ENCODE measurements around the gene CXCR5.

CXCR5 gene

DNA sequence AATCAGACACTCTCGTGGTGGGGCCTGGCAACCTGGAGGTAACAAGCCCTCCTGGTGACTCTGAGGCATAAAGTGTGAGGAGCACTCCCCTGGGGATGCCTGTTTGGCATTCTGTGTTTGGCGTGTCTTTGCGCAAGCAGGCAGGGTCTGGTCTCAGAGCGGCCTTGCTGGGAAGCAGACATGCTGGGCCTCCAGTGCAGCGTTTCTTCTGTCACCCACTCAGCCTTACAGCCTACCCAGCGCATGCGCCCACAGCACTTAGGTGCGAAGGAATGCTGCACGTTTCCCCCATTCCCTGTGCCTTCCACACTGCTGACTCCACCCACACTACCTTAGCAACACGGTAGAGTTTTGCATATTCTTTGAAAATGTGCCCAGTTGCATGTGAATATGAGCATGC lies 7.4 kb upstream of the CXCR5 start:
- no peak for DNase-seq (ENCODE audit: low read depth in 2 of 2)

DNA sequence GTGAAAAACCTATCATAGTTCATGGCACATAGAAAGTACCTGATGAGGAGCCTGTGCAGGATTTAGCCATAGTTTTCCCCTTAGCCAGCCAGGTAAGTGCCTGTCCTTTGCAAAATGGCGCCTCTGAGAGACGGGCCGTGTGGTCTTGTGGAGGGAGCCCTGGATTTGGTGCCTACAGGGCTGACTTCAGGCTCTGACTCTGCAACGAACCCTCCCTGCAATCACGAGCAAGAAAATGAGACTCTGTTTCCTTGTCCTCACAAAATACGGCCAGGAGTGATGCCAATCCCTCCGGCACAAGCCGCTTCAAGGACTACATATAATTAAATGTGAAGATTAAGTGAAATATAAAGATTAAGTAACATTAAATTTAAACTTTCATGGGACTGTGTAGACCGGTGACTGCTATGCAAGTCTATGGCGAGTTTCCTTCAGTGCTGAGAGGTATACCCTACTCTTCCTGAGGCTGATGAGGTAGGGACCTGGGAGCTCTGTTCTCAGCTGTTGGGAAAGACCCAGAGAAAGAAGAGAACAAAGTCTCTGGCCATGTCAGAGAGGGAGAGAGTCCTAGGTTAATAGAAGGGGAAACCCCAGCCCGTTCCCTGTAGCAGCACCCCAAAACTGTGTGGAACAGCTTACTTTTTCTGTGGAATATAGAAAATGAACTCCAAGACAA lies 6.1 kb upstream of the CXCR5 start:
- no peak for DNase-seq (ENCODE audit: low read depth in 2 of 2)

DNA sequence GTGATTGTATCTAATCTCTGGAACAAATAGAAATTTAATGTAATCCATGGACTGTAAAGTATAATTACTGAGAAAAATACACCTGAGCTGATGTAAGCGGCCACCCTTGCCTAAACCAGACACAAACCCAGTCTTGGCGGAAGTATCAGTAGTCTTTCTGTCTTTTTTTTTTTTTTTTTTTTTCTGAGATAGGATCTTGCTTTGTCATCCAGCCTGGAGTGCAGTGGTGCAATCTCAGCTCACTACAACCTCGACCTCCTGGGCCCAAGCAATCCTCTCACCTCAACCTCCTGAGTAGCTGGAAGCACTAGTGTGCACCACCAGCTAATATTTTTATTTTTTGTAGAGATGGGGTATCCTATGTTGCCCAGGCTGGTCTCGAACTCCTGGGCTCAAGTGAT lies 5.5 kb upstream of the CXCR5 start:
- no peak for DNase-seq (ENCODE audit: low read depth in 2 of 2)

DNA sequence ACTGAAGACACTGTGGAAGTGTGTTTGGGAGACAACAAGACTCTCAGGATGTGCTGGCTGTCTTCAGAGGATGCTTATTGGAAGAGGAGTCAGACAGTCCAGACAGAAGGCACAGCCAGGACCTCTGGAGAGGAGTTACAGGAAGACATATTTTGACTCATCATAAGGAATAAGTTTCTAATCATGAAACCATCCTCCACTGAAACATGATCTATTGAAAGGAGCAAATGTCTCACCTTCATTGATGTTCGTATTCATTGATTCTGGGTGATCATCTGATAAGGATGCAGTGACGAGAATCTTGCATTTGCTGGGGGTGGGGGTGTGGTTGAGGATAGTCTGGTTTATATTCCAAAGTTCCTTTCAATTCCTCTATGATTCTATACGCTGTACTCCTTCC lies 2.5 kb upstream of the CXCR5 start:
- DNase-seq (ENCODE audit: low read depth in 2 of 2), result no peak

DNA sequence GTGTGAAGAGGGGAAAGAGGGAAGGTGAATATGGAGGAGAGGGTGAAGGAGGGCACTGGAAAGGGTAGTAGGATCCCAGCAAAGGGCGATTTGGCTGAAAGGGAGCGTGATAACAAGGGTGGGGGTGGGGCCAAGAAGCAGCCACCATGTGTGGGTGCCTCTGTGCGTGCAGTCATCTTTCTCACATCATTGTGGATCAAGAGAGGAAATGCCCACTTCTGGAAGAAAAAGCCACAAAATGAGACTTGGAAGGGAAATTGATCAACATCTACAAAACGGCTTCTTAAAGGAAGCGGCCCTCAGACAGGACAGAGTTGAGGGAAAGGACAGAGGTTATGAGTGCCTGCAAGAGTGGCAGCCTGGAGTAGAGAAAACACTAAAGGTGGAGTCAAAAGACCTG lies 1.2 kb upstream of the CXCR5 start:
- DNase-seq (ENCODE audit: low read depth in 2 of 2), result no peak

DNA sequence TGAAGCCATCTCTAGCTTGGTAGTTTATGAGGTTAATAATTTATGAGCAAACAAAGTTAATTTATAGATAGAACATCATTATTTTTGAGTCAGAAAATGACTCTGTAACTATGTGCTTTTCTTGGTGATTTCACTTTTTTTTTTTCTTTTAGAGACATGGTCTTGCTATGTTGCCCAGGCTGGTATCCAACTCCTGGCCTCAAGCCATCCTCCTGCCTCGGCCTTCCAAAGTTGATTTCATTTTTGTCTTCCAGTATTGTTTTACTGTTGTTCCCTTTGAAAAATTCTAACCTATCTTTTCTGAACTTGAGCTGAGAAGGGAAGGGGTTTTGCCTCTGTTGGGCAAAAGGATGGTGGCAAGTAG lies 706 bp upstream of the CXCR5 start:
- no peak for DNase-seq (ENCODE audit: low read depth in 2 of 2)

DNA sequence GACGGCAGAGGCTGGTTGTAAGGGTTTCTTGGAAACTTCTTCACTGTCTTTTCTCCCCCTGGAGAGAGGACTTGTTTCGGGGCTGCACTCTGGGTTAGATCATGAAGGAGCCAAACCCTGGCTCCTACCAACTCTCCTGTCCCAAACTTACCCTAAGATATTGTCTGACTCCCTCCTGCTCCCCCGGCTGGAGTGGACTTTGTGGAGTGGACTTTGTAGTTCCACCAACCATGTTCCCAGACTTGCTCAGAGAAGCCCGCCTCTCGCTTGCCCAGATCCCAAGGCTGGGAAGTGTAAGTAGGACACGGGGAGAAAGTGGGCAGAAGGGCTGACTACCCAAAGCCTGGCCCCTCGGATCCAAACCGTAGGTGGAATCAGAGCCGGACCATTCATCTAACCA lies 1.2 kb downstream of the CXCR5 start:
- DNase-seq (ENCODE audit: low read depth in 2 of 2), result no peak

DNA sequence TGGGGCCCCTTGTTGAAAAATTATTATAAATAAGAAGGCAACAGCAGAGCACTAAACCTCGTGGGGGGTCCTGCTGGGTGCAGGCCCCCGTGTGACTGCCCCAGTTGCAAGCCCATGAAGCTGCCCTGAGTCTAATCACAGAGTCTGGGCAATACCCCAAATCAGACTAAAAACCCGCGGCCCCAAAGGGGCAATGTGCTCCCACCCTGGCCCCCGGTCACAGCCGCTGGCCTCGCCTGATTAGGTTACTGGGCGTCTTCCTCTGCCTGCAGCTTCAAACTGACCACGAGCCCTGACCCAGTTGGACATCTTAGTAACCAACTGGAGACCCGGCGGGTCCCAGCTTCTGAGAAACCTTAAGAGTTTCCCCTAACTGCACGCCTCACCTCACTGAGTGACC lies 1.6 kb downstream of the CXCR5 start:
- no peak for DNase-seq (ENCODE audit: low read depth in 2 of 2)

DNA sequence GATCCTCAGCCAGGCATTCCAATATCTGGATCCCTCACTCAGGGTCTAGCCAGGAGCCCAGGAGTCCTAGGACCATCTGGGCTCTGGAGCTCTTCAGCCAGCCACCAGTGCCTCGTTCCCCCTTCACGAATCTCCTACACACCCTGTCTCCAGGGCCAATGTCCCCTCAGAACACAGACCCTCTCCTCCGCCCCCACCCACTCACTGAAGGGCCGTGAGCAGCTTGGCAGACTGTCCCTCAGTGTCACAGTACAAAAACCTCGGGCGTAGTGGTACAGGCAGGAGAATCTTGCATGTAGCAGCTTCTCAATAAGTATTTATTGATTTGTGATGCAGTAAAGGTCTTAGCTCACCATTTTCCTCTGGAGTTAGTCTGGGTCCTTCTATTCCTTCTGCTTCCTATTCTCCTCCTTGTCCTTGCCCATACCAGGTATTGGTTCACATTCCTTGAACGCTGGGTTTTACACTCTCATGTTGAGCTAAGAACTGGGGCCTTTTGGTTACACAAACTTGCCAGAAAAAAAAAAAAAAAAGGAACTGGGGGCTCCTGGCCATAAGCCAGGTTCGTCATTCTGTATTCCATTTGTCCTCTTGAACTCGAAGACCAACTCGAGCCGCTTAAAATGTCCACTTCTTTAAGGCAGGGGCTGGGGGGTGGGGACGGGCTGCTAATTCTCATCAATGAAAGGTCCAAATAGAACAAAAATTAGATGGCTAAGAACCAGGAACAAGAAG lies 2.3 kb downstream of the CXCR5 start:
- DNase-seq (ENCODE audit: low read depth in 2 of 2), result no peak

DNA sequence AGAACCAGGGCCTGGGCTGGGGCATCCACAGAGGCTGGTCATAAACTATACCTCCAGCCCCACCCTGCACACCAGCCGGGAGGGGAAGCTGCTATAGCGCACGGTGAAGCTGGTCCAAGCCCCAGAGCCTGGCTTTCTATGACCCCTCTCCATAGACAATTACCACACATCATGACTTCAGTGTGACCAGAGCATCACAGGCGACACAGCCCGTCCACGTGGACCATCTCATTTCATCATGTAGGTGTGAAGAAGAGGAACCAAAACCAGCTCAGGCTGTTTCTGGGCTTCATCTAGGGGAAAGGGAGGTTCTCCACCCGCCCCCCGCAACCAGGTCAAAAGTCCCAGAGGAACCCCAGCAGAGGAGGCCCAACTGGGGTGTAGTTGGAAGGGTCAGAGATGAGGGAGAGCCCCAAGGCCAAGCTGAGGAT lies 3.0 kb downstream of the CXCR5 start:
- no peak for DNase-seq (ENCODE audit: low read depth in 2 of 2)

DNA sequence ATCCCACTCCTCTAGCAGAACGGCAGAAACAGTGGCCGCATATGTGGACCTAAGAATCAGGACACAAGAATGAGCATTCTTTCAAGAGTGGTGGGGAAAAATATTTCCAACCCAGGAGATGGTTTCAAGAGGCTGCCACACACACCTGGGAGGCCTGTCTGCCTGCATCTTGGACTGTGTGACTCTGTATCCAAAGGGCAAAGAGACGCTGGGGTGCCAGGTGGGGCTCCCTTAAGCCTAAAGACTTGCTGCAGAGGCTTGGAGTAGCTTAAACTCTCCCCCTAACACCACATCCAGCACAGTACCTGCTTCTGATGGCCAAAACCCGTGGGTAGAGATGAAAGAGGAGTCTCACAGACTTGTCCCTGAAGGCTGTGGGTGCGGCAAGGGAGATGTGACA lies 3.5 kb downstream of the CXCR5 start:
- DNase-seq (ENCODE audit: low read depth in 2 of 2), result no peak

DNA sequence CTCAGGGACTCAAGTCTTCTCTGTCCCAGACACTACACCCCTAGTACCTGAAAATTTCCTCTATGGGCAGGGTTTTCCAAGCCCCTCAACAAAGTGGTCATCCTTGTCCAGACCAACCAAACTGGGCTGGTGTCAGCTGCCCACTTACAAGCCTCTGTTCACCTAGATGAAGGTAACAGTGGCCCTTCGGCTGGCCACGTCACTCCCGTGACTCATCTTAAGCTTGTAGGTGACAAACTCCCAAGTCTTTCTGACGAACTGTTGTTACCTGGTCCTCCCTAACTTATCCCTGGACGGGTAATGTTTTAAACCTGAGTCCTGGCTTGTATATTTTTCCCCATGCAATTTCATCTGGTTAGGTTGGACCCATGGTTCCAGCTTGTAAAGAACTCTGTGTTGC lies 4.7 kb downstream of the CXCR5 start:
- DNase-seq (ENCODE audit: low read depth in 2 of 2), result no peak

DNA sequence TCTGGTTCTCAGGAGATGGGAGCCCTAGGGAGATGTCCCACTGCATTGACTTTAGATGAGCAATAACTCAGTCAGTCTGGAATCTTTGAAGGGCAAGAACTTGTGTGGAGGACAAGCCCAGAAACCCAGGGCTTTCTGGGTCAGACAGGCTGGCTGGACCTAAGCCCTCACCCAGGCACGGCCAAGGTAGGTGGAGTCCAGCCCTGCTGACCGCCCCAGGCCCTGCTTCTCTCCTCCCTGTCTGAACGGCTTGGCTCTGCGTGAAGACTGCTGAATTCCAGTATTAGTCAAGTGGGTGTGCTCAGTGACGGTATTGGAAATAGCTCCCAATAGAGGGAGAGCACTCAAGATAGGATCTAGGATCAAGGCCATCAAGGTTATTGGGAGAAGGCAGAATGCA lies 6.1 kb downstream of the CXCR5 start:
- DNase-seq (ENCODE audit: low read depth in 2 of 2), result no peak

DNA sequence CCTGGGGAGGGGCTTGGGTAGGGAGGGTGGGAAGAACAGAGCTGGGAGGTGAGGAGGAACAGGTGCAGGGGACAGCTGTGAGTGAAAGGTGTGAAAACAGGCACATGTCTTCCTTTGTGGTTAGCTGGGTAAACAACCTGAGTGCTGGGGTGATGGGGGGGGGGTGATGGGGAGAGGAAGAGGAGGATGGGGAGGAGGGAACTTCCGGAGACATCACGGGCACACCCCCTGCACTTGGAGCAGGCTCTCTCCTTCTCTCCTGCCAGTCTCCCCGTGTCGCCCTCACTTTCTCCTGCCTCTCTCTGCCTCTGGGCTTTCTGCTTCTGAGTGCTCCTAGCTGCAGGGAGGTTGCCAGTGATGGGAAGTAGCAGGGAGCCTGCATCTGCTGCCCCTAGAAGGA lies 8.8 kb downstream of the CXCR5 start:
- DNase-seq (ENCODE audit: low read depth in 2 of 2), result no peak

DNA sequence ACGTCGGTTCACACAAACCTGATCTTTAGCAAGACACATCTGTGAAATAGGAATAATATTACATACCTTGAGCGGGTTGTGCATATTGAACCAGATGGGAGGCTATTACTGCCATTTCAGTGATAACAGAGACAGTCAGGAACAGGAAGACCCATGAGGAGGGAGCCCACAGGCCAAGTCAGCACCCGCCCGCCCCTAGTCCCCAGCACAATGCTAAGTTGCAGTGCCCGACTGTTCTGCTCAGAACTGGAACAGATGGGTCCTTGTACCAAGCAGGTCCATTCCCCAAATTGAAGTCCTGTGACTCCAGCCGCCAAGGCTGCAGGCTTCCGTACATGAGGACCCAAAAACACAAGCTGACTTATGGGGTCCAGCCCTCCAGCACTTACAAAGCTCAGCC lies 9.3 kb downstream of the CXCR5 start:
- no peak for DNase-seq (ENCODE audit: low read depth in 2 of 2)

DNA sequence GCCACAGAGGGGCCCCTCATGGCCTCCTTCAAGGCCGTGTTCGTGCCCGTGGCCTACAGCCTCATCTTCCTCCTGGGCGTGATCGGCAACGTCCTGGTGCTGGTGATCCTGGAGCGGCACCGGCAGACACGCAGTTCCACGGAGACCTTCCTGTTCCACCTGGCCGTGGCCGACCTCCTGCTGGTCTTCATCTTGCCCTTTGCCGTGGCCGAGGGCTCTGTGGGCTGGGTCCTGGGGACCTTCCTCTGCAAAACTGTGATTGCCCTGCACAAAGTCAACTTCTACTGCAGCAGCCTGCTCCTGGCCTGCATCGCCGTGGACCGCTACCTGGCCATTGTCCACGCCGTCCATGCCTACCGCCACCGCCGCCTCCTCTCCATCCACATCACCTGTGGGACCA lies 10.0 kb downstream of the CXCR5 start:
- no peak for DNase-seq (ENCODE audit: low read depth in 2 of 2)

DNA sequence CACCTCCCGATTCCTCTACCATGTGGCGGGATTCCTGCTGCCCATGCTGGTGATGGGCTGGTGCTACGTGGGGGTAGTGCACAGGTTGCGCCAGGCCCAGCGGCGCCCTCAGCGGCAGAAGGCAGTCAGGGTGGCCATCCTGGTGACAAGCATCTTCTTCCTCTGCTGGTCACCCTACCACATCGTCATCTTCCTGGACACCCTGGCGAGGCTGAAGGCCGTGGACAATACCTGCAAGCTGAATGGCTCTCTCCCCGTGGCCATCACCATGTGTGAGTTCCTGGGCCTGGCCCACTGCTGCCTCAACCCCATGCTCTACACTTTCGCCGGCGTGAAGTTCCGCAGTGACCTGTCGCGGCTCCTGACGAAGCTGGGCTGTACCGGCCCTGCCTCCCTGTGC lies 10.5 kb downstream of the CXCR5 start:
- no peak for DNase-seq (ENCODE audit: low read depth in 2 of 2)

DNA sequence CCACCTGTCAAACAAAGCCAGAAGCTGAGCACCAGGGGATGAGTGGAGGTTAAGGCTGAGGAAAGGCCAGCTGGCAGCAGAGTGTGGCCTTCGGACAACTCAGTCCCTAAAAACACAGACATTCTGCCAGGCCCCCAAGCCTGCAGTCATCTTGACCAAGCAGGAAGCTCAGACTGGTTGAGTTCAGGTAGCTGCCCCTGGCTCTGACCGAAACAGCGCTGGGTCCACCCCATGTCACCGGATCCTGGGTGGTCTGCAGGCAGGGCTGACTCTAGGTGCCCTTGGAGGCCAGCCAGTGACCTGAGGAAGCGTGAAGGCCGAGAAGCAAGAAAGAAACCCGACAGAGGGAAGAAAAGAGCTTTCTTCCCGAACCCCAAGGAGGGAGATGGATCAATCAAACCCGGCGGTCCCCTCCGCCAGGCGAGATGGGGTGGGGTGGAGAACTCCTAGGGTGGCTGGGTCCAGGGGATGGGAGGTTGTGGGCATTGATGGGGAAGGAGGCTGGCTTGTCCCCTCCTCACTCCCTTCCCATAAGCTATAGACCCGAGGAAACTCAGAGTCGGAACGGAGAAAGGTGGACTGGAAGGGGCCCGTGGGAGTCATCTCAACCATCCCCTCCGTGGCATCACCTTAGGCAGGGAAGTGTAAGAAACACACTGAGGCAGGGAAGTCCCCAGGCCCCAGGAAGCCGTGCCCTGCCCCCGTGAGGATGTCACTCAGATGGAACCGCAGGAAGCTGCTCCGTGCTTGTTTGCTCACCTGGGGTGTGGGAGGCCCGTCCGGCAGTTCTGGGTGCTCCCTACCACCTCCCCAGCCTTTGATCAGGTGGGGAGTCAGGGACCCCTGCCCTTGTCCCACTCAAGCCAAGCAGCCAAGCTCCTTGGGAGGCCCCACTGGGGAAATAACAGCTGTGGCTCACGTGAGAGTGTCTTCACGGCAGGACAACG lies 11.7 kb downstream of the CXCR5 start:
- no peak for DNase-seq (ENCODE audit: low read depth in 2 of 2)

DNA sequence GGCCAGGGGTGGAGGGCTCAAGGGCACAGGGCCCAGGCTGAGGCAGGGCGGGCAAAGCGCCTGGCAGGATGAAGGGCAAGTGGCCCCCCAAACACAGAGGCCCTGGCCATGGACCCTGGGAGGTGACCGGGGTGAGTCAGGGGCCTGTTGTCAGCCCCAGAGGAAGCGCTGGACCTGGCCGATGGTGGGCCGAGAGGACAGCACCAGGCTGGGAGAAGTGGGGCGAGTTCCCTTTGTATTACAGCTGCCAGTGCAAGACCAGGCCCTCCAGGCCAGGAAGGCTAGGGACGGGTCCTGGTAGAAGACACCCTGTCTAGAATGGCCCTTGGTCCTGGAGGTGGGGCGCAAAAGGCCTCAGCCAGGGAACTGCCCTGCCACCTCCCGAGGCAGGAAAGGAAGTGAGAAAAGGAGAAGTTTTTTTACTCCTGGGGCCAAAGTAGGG lies 12.8 kb downstream of the CXCR5 start:
- no peak for DNase-seq (ENCODE audit: low read depth in 2 of 2)

DNA sequence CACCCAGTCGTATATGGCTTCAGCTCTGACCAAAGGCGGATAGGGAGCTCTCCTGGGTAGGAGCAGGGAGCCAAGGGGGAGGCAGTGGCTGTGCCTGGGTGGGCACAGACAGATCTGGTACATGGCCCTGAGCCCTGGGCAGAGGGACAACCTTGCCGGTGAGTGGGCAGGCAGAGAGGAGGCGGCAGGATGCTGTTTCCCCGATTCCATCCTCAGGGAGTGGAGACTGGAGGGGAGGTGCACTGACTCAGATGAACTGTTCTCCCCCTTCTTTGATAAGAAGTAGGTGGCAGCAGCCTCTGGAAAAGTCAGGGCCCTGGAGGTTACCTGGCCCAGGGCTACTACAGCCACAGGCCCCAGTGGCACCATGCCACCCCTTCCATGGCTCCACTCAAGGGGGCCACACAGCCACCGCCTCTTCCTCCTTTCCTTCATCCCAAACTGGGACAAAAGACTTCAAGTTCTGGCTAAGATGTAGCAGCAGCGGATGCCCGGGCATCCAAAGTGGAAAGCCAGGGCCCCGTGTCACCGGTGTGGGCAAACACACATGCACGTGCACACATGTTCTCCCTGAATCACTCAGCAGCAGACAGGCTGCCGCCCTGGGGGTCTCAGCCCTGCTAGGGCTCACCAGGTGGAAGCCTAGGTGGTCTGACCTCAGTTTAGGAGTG lies 13.4 kb downstream of the CXCR5 start:
- no peak for DNase-seq (ENCODE audit: low read depth in 2 of 2)

DNA sequence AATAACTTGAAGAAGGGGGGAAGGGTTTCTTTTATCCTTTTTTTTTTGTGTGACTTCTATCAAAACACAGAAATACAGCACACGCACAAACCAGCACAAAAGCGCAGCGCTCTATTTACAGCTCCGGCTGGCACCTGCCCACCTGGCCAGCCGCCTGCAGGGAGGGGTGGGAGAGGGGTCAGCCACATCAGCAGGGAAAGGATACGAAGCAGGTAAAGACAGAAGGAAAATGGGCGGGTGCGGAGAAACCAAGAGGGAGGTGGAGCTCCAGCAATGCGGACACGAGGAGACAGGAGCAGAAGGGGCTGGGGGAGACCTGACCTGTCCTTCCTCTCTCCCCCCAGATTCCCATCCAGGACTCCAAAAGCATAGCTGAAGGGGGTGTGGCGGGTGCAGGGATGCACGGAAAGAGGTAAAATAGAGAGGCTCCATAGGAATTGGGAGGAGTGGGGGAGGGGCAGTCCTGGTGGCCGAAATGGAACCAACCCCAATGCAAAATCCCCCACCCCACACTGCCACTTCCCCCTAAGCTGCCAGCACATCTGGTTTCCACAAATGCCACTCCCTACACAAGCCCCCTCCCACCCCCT lies 14.1 kb downstream of the CXCR5 start:
- DNase-seq (ENCODE audit: low read depth in 2 of 2), result no peak
